WI38 (cell line): ENCODE results near the gene GRID1.

Experiments used
- H3K4me3 ChIP-seq: 2 replicates; pipeline ENCODE4 v1.5.1; 2011; ENCODE audit warnings: low read depth, mild to moderate bottlenecking, control low read depth, low read length
- CTCF ChIP-seq: IDR thresholded peaks from 2 replicates; pipeline ENCODE4 v1.5.1; 2012; ENCODE audit warnings: low read depth, mild to moderate bottlenecking, control low read depth, low read length

Gene GRID1

GRCh38 chr10:85612833-85613232, 753.8 kb downstream of the GRID1 start:
- TF ChIP-seq CTCF: no peak
- no peak overlapping the region for H3K4me3 ChIP-seq

GRCh38 chr10:85612378-85612775, 754.2 kb downstream of the GRID1 start:
- no peak overlapping the region for H3K4me3 ChIP-seq
- TF ChIP-seq CTCF: no peak

- TF ChIP-seq CTCF: no peak
- no peak overlapping the region for H3K4me3 ChIP-seq
Observed at GRCh38 chr10:85611746-85612377, 754.7 kb downstream of the GRID1 start.

DNA sequence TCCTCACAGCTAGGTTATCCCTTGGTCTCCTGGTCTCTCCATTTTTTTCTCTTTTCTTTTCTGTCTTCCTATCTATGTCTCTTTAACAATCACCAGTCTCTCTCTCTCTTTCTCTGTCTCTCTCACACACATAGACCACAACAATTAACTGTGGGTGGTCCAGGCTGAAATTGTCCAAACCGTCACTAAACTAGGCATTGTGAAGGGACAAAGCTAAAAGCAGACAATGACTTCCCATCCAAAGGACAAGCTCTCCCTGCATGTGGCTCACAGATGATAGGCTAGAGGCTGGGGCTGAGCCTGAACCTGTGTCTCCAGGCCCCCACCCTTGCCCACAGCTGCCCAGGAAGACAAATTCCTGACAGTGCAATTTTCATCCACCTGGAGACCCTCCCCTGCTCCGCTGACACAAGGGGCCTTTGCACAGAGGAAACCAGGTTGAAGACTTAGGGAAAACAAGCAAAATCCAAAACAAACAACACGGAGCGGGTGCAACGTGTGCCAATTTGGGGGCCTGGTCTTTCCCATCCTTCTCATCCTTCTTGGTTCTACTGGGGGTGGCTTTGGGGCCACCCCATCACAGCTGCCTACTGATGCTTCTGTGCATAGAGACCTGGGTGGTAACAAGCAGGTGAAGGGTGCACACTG, 755.4 kb downstream of the GRID1 start:
- H3K4me3 ChIP-seq: no peak overlapping the region
- TF ChIP-seq CTCF: no peak

GRCh38 chr10:85610381-85611092, 756.1 kb downstream of the GRID1 start:
- H3K4me3 ChIP-seq: no peak overlapping the region
- TF ChIP-seq CTCF: no peak

GRCh38 chr10:85609509-85609908, 757.1 kb downstream of the GRID1 start:
- no peak for TF ChIP-seq CTCF
- H3K4me3 ChIP-seq: no peak overlapping the region

- H3K4me3 ChIP-seq: no peak overlapping the region
- TF ChIP-seq CTCF: no peak
Observed at GRCh38 chr10:85608706-85609105, 757.9 kb downstream of the GRID1 start.
